Measurements from ENCODE around the gene RBPJ. TPM values are rescaled to one million over a fixed set of nuclear protein-coding genes. Genes with fewer than 3 reads are reported as not detected.

RBPJ gene
- total RNA-seq, 2 donors from 2014 or later: 41.7 to 98.2 TPM

- no peak overlapping the region for H3K27ac ChIP-seq
- H3K9me3 ChIP-seq: no peaks in the 10 kb centered on the region
- no peaks in the 10 kb centered on the region for H3K36me3 ChIP-seq
- H3K9ac ChIP-seq (ENCODE audit: low read depth in 2 of 2, low read length in 2 of 2): no peak overlapping the region
- no peaks in the 10 kb centered on the region for H3K27me3 ChIP-seq
- intact Hi-C loops (cut with DNase I): no loop called here
- H3K4me1 ChIP-seq: no peaks in the 10 kb centered on the region
- H3K4me3 ChIP-seq: no peak overlapping the region
- no peak for TF ChIP-seq CTCF (IDR thresholded peaks at IDR 0.05)
- no peak for DNase-seq
Measured at GRCh38 chr4:26288355-26288909, 32.4 kb upstream of the RBPJ start.

GRCh38 chr4:26289401-26289800 lies 31.4 kb upstream of the RBPJ start:
- intact Hi-C loops (cut with DNase I): no loop called here
- no peak for DNase-seq
- Histone ChIP-seq H3K36me3 (no peaks in the 10 kb centered on the region), H3K27ac (no peak overlapping the region), H3K4me1 (no peaks in the 10 kb centered on the region), H3K4me3 (no peak overlapping the region), H3K9ac (ENCODE audit: low read depth in 2 of 2, low read length in 2 of 2) (no peak overlapping the region), H3K27me3 (no peaks in the 10 kb centered on the region), H3K9me3 (no peaks in the 10 kb centered on the region)
- no peak for TF ChIP-seq CTCF (IDR thresholded peaks at IDR 0.05)

GRCh38 chr4:26290321-26290720 lies 30.5 kb upstream of the RBPJ start:
- Histone ChIP-seq H3K9ac (ENCODE audit: low read depth in 2 of 2, low read length in 2 of 2) (no peak overlapping the region), H3K4me3 (no peak overlapping the region), H3K27me3 (no peaks in the 10 kb centered on the region), H3K9me3 (no peaks in the 10 kb centered on the region), H3K27ac (no peak overlapping the region), H3K4me1 (no peaks in the 10 kb centered on the region), H3K36me3 (no peaks in the 10 kb centered on the region)
- intact Hi-C loops (cut with DNase I): no loop called here
- DNase-seq: no peak
- TF ChIP-seq CTCF (IDR thresholded peaks at IDR 0.05): no peak

DNA sequence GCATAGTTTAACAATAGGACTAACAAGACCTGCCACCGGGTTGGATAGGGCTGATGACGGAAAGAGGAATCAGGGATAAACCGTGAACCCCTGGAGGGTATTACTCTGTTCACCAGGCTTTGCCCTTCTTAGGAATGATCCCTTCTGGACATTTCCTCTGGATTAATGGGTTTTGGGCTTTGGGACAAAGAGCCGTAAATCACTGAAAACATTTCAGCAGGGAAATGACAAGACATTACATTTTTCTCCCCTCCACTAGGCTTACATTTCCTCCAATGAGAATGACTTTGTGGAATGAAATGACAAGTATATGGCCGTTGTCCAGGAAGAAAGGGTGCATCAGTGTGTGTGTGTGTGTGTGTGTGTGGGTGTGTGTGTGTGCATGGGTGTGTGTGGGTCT lies 25.9 kb upstream of the RBPJ start:
- no peak overlapping the region for H3K9ac ChIP-seq (ENCODE audit: low read depth in 2 of 2, low read length in 2 of 2)
- H3K4me1 ChIP-seq: no peaks in the 10 kb centered on the region
- H3K4me3 ChIP-seq: no peak overlapping the region
- H3K27ac ChIP-seq: no peak overlapping the region
- H3K36me3 ChIP-seq: no peaks in the 10 kb centered on the region
- no peak for DNase-seq
- no peak for TF ChIP-seq CTCF (IDR thresholded peaks at IDR 0.05)
- H3K9me3 ChIP-seq: no peaks in the 10 kb centered on the region
- intact Hi-C loops (cut with DNase I): no loop called here
- H3K27me3 ChIP-seq: no peaks in the 10 kb centered on the region

DNA sequence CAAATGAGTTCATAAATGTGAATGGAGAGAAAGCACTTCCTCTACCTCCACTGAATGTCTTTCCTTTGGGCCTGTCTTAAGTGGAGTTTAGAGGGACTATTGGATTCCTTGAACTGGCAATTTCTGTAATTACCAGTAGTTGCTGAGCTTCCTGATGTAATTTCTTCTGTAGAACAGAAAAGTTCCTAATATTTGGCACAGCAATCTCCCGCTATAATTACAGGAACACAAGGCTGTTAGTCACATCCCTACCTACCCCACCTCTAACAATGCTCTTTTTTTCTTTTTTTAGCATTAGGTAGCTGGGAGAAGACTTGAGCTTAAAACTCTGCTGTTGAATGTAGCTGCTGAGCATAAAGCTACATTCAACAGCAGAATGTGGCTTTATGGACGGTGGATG lies 24.8 kb upstream of the RBPJ start:
- Histone ChIP-seq H3K36me3 (no peaks in the 10 kb centered on the region), H3K4me1 (no peaks in the 10 kb centered on the region), H3K9ac (ENCODE audit: low read depth in 2 of 2, low read length in 2 of 2) (no peak overlapping the region), H3K9me3 (no peaks in the 10 kb centered on the region), H3K4me3 (no peak overlapping the region), H3K27ac (no peak overlapping the region), H3K27me3 (no peaks in the 10 kb centered on the region)
- no peak for TF ChIP-seq CTCF (IDR thresholded peaks at IDR 0.05)
- no peak for DNase-seq
- intact Hi-C loops (cut with DNase I): no loop called here
